ENCODE measurements around the gene TNIP3. TPM values are rescaled to one million over a fixed set of nuclear protein-coding genes. Genes with fewer than 3 reads are reported as not detected.
"Not testable (repeated sequence)": the region's sequence is repeated elsewhere in the genome, so short reads cannot be mapped to it uniquely, and the experiment has no call there.

TNIP3 gene, protein sequence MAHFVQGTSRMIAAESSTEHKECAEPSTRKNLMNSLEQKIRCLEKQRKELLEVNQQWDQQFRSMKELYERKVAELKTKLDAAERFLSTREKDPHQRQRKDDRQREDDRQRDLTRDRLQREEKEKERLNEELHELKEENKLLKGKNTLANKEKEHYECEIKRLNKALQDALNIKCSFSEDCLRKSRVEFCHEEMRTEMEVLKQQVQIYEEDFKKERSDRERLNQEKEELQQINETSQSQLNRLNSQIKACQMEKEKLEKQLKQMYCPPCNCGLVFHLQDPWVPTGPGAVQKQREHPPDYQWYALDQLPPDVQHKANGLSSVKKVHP
- polyA plus RNA-seq (ENCODE audit: insufficient read length in 10 of 10): under 1 TPM; 0.05 to 0.50 (median 0.24) TPM
- long read RNA-seq, donor 1: 0 reads
- long read RNA-seq, donor 2: 0 reads
- long read RNA-seq, donor 3: 0 reads
- long read RNA-seq, donor 4: 0 reads
- long read RNA-seq, donor 5: 0 reads
- long read RNA-seq, donor 6, partial matches to known transcripts: 0 of 1 reads
- long read RNA-seq, donor 6, other reads (novel, unspliced or antisense): 0 of 1 reads
- long read RNA-seq, donor 7: 0 reads
- long read RNA-seq, donor 8: 0 reads
- long read RNA-seq, donor 9: 0 reads

DNA sequence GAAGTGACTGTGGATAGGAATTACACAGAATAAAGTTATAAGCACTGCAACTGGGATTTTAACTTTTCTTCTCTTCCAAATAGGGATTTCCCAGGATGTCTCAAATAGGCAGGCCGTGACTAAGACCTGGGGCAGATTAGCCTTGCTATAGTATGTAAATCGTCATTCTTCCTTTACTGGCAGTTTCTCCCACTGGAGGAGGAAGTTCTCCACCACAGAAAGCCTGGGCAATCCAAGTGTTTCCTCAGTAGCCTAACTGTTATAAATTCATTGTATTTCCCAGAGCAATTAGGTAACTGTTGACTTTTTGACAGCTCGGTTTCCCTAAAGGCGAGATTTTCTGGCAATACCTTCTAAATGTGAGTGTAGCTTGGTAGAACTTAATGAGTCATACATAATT, at the start of gene TNIP3:
TNIP3 (minus strand) TSS at position 31 of the 400 bp plus-strand sequence. CDS start 196 bp downstream, outside the sequence.
- DNase-seq: no peak

DNA sequence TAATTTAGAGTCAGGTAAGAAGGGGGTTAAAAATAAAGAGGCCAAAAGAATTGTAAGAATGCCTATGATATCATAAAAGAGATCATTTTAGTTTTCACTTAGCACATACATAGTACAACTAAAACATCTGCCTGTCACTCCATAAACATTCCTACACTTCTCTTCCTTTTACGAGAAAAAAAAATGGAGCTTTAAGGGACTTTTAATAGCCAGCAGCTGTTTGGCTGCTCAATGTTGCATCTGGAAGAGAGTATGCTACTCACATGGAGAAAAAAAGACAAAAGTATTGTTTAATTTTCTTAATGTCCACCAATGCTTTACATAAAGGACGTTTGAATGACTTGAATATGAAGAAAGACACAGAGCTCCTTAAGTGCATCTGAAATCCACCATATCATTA, 48.7 kb upstream of the TNIP3 start:
- DNase-seq: peak; percentile 66 to 88 (median 74)

DNA sequence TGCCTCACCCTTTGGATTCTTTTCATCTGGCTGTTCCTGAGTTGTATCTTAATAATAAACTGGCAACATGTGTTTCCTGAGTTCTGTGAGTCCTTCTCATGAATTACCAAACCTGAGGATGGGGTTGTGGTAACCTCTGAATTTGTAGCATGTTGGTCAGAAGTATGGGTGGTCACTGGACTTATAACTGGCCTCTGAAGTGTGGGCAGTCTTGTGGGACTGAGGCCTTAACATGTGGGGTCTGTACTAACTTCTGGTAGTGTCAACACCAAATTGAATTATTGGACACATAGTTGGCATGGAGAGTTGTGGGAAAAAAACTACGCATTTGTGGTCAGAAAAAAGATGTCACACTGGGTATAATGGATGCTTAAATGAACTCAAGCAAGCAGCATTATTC, 45.0 kb upstream of the TNIP3 start:
- DNase-seq: no peak

DNA sequence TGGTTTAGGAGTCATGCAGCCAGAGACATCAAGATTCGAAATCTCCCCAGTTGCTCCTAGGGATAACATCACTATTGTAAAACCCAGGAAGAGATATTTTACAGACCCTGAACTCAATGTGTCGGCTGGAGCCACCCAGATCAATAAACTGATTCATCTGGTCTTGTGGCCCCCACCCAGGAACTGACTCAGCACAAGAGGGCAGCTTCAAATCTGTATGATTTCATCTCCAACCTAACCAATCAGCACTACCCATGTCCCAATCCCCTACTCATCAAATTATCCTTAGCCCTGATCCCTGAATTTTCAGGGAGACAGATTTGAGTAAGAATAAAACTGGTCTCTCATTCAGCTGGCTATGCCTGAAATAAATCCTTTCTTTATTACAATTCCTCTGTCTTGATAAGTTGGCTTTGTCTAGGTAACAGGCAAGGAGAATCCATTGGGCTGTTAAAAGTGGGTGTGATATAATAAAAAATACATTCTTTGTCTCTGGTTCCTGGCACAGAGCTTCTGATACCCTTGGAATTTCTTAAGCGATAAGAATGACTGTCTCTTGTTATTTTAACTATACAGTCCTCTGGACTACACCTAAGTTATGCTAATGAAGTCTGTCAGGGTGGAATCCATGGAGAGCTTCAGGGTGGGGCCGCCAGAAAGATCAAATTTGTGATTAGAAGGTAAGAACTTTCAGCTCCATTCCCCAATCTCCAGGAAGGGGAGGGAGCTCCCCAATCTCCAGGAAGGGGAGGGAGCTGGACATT, 44.3 kb upstream of the TNIP3 start:
- DNase-seq: no peak

DNA sequence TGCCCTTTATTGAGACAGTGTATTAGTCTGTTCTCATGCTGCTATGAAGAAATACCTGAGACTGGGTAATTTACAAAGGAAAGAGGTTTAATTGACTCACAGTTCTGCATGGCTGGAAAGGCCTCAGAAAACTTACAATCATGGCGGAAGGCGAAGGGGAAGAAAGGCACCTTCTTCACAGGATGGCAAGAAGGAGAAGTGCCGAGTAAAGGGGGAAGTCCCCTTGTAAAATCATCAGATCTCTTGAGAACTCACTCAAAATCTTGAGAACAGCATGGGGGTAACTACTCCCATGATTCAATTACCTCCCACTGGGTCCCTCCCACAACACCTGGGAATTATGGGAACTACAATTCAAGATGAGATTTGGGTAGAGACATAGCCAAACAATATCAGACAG, 41.7 kb upstream of the TNIP3 start:
- not testable (repeated sequence) for DNase-seq

DNA sequence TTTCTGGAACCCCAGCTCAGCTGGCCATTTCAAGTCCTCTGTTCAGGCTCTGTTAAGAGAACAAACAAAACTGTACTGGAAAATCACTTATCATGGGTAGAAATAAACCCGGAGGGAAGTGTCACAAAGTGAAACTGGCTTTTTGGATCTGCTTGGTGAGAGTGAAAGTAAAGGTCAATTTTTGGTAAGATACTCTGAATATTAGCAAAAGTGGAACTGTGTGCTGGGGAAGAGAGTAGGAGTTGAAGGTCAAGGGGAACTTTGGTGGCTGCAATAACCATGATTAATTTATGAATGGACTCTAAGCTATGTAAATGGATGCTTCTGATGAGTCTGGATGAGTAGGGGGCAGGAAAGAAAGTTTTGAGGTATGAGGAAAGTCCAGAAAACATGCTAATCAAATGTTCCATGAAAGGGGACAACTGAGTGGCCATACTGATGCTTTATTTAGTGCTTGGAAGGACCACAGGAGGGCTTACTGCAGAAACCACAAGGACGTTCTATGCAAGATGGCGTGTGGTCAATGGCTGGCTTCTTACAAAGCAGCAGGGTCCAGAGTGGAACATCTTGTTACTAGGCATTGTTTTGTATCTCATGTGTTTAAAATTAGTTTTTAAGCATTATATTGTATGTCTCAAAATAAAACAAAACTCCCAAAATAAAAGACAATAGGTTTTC, 36.8 kb upstream of the TNIP3 start:
- no peak for DNase-seq

DNA sequence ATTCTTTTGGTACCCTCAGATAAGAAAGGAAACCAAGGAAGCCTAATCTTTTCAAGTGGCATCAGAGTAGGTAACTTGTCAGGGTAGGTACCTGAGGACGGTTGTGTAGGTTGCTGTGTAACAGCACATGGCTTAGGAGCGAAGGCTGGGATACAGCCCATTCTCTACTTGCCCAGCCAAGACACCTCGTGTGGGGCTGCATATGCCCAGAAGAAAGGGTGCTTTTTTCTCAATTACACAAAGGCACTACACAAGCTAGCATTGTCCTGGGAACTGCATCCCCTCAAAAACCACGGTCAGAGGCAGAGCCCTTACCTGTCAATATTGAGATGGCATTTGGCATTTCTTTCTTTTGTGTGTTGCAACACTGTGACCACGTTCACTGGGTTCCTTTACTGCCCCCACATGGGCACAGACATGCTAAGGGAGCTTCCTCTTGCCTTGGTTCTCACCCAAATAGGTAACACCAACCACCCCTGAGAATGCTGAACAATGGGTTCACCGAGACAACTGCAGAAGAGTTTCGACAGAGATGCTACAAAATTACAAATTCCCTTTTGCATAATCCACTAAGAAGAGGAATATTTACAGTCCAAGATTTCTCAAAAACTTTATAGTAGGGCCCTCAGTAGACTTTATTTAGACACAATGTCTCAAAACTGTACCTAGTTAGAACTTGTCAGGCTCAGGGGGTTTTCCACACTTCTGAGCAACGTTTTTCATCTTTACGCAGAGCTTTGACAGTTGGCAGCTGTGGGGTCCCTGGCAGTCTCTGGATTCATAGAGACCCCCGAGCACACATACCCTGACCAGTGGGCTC, 35.8 kb upstream of the TNIP3 start:
- DNase-seq: no peak

DNA sequence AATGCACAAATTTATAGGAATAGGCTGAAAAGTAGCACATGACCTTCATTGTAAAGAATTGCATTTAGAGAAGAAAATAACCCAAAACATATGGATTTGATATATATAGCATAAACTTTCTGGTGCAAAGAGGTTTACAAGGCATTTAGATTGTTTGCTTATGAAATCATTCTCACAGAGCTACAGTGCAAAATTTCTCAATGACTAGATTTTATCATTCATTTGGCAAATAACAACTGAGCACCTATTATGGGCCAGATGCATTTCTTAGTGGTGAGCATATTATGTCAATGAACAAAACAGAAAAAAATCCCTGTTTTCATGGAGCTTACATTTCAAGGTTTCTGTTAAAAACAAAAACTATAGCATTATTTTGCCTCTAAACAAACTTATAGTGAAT, 34.1 kb upstream of the TNIP3 start:
- DNase-seq: peak in 1 of 3 donors; percentile 35

DNA sequence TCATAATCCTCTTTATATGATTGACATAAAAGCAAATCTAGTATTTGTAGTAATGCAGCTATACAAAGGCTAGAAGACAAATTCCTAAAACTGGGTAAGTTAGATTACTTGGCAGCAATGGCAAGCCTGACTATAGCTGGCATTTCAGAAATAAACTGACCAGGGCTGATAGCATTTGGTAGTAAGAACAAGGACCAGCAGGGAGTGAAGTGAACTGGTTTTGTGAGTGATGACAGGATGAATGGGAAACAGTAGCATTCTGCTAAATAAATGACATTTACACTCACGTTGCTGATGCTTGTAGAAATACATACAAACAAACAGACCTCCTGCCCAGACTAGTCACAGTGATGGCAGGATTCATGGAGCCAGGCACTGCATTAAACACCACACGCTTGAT, 31.5 kb upstream of the TNIP3 start:
- DNase-seq: no peak

DNA sequence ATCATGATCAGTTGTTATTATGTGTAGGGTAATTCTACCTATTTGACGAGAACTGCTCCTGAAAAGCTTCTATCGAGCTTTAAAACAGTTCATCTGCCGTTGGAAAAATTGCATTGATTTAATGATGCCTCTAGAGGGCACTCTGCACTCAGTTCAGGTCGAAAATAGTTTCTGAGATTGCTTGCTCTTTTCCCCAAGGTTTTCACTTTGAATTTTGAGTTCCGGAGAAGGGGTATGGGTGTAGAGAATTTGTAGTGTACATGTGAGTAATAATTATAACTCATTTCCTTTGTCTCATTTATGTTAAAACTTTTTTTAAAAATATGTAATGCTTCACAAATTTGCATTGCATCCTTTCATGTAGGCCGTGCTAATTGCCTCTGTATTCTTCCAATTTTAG, 28.4 kb upstream of the TNIP3 start:
- DNase-seq: peak in 2 of 3 donors; percentile 36 to 62

DNA sequence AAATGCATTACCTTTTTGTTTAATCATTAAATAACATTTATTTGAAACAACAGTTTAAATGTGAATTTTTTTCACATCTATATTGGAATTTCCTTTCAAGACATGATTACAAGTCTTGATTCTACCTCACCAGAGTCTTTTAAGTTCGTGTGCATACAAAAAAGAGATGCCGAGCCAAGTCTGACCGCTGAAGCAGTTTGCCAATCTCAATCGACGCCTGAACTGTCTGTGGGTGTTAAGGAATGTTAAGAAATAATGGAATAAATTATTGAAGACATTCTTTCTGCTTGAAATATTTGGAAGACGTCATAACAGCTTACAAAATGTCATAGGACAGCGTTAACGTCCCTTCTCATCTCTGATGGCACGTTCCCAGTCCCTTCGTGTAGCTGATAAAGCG, 27.9 kb upstream of the TNIP3 start:
- no peak for DNase-seq

DNA sequence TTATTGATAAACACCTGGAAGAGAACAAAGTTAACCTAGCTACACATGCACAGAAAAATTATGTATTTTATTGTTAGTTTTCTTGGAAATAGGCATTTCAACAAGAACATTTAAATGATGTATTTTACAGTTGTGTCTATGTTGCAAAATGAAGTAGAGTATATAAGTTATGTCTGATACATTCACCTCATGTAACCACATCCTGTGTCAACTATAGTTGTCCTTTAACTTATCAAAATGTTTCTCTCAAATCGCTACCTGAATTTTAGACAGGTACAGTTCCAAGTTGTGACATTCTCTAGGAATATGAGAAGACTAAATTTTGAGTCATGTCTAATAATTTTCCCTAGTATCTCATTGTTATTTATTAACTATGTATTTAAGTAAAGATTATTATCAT, 27.2 kb upstream of the TNIP3 start:
- no peak for DNase-seq

DNA sequence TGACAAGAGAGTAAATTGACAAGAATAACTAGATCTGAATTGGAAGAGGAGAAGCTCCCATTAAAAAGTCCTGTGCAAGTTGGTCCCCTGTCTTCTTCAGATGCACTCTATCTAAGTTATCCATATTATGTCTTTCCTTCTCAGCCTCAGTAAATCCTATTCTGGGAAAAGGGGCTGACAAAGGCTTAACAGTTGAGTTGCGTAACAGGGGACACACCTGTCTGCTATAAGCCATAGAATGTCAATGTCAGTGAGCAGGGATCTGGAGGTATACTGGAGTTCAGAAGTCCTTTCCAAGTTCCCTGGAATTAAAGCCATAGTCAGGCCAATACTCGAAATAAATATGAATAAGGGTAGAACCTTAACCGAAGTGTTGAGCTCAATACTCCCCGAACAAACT, 26.3 kb upstream of the TNIP3 start:
- no peak for DNase-seq

DNA sequence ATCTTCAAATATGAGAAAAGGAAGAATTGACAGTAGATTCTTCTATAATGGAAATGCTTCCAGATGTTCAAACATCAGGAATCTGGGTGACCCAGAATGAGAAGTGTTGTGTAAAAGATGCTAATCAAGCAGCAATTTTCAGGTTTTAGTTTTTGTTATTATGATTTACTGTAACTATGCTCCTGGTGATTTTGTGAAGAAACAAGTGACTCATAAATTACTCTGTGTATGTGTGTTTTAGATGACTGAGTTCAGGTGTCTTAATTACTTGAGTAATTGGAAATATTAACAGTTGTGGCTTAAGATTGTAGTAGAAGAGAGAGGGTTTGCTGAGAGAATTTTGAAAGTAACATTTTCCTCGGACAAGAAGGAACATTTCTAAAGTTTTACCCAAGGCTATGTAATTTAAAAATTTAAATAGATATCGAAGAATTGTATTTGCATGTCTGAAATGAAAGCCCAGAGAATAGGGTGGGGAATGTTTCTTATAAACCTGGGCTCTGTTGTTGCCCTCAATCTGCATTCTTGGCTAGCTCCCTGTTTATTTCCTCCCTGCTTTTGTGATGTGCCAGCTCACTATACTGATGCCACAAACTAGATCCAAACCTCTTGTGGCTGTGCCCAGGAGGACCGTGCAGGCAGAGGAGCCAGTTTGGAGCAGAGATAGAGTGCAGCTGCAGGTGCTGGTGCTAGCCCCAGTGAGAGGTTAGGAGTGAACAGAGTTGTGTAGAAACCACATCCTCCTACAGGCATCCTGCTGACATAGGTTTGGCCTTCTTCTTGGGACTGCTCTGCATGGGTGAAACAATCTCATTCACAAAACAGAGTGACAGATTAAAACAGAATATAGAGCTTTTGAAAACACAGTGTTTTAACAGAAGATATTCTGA, 25.4 kb upstream of the TNIP3 start:
- DNase-seq: no peak

DNA sequence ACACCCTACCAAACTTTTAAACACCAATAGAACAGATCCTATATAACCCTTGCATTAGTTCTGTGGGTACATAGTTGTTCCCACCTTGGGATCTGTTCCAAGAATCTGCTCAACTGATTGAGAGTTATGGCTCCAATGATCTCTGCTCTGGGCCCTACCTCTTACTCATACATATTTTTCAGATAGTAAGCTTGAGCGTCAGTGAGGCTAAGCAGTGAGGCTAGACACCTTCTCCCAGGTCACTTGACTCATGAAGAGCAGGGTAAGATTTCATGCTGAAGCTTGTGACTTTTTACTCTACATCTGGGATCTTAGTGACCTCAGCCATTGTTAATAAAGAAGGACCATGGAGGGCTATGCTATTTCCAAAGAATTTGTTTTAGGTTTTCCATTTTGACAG, 23.1 kb upstream of the TNIP3 start:
- DNase-seq: no peak

DNA sequence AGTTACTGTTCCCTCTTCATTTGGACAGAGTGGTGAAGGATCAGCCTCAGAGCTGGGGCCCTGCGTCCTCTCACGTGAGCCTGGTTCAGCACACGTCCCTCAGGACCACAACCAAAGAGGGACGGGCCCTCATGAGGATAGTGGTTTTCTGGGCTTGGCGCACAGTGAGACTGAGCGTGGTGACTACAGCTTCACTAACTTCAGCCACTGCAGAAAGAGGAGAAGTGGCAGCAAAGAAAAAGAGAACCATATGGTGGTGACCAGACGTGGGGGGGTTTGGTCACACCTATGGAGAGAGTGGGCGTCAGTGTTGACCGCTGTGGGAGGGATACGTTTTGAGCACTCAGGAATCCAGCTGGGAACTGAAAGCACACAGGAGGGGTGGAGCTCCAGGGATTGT, 21.8 kb upstream of the TNIP3 start:
- no peak for DNase-seq

DNA sequence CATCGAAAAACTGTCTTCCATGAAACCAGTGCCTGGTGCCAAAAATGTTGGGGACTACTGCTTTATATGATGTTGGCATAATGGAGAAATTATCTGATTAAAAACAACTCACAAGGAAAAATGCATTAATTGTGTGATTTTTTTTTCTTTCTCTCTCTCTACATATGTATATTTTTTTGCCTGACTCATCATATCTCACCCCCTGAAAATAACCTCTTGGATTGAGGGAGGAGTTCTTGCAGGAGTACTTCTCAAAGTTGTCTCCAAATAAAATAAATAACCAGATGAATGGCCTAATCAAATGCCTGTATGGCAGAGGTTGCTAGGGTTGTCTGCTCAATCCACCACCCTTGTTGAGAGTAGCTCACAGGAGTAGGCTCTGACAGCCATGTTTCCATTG, 19.9 kb upstream of the TNIP3 start:
- DNase-seq: no peak

DNA sequence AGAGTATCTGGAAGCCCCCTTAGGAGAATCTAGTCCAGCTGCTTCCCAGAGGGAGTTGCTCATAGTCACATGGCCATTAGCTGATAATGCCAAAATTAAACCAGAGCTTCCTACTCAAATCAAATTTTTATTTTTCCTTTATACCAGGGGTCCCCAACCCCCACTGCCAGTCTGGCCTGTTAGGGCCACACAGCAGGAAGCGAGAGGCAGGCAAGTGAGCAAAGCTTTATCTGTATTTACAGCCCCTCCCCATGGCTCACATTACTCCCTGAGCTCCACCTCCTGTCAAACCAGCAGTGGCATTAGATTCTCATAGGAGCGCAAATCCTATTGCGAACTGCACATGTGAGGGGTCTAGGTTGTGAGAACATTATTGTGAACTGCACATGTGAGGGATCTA, 19.2 kb upstream of the TNIP3 start:
- DNase-seq: no peak

DNA sequence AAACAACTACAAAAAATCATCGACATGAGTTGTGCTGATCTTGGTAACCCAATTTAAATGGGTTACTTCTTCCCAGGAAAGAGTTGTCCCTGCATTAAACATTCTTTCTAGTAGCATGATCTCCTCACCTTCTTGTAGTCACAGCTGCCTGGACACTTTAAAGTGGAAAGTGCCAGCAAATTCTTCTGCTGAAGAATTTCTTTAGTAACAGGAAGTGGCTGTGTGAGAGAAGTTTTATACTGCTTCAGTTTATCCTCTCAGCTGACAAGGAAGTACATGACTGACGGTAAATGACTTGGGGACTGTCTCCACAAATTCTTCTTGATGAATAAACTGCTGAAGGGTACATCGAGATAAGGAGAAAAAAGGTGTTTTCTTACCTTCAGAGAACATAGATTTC, 18.2 kb upstream of the TNIP3 start:
- no peak for DNase-seq

DNA sequence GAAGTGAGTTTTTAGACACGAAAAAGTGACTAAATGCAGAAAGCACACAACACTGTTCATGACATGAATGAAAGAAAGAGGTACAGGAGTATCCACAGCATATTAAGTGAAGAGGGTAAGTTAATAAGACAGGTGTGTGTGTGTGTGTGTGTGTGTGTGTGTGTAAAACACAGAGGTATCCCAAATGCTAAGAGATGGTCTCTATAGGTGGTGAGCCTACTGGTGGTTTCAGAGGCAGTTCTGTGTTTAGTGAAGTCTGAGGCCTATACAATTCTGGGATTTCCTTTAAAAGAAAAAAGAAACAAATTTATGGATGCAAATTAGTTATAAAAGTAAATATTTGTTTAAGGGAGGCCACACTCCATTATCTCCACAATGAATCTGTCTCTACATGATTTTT, 17.4 kb upstream of the TNIP3 start:
- no peak for DNase-seq

All from muscle of back (tissue), 13 donors.